ENCODE results near the gene S100A2.

S100A2 gene

DNA sequence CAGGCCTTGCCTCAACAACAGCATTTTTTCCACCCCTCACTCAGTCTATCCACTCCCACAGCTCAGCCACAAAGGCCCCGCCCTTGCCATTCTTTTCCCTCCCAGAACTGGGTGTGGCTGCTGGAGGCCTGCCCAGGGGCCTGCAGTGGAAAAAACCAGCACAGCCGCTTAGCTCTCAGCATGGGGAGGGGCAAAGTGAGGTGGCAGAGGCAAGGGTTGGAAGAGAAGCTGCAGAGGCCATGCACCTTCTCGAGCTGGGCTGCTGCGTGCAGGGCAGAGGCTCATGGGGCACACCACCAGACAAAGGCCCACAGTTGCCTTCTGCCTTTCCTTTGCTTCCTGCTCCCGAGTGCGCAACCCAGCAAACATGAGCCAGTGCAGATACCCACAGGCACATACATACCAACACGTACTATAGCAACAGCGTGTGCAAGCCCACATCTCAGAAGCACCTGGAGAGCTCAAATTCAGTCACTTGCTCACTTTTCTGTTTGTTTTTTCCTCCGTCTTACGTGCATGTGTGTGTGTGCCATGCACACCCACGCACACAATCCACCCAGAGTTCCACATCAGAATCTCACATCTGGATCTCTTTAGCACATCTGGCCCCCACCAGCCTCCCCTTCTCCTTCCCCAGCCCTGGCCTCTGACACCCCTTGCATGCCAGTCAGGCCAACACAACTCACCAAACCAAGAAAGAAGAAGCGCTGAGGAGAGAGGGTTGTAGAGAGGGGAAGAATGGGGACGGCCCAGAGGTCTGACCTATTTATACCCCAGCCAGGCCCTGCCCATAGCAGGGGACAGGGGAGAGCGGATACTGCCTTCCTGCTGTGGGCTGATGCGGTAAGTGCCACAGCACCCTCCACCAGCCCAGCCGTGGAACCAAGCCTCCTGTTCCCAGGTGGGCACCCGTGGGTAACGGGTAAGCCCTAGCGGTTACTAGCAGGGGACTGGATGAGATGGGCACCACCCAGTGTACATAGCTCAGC, 20.3 kb downstream of the S100A2 start, which contains the start of gene S100A4:
S100A4 (minus strand) TSS at position 740 of the 989 bp plus-strand sequence. CDS start 1,012 bp downstream, outside the sequence.
- peak; percentile 91 for DNase-seq (ENCODE audit: low read depth)

DNA sequence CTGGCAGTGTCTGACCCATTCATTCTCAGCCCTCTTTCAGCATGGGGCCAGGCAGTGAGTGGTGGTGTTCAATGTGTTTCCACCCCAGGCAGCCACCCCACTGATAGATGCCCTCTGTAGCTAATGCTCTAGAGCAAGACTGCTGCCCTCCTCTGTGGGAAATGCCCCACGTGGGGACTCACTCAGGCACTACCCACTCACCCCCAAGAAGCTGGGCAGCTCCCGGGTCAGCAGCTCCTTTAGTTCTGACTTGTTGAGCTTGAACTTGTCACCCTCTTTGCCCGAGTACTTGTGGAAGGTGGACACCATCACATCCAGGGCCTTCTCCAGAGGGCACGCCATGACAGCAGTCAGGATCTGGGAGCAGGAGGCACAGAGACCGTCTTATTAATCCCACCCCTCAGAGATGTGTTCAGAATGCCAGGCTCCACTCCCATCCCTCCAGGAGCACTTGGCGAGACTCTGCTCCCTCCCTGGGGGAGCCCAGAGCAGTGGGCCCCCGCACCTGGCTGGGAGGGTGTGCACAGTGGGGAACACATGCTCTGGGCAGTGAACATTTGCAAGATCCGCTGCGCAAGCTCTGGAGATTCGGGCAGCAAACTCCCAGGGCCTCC, 21.1 kb downstream of the S100A2 start:
- DNase-seq (ENCODE audit: low read depth), result no peak

DNA sequence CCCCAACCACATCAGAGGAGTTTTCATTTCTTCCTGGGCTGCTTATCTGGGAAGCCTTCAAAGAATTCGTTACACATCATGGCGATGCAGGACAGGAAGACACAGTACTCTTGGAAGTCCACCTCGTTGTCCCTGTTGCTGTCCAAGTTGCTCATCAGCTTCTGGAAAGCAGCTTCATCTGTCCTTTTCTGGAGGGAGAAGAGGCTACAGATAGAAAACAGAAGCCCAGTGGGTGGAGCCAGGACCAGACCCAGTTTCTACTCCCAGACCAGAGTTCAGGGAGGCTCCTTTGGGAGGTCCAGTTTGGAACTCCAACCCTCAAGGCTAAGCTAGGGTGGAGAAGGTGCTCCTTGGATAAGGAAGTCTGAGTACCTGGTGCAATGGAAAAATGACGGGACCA, 21.9 kb downstream of the S100A2 start:
- no peak for DNase-seq (ENCODE audit: low read depth)

DNA sequence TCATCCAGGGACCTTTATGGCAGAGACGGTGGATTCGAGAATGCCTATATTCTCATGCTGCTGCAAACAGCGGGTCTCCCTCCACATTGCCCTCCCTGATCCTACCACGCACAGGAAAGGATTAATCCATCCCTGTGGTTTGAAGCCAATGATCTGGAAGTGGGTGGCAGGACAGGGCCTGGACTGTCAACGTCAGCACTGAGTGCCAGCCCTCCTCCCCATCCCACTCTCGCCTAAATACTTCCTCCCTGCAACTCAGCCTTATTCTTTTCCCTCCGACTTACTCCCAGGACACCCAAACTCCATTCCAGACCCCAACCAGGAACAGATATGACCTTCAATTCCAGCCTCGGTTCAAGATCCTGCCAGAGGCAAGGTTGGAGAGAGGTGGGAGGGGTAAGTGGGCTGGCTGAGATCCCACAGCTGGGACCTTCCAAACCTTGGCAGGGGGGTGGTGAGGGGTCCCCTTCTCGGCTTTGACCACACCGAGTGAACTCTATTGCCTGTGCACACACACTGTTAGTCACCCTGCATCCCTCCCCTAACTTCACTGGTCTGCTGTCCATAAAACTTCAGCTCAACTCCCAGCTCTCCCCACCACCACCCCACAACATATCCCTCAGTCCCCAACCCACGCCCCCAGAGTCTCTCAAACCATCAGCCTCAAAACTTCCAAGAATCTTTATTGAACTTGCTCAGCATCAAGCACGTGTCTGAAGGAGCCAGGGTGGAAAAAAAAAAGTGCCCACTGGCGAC, 22.5 kb downstream of the S100A2 start:
- no peak for DNase-seq (ENCODE audit: low read depth)

DNA sequence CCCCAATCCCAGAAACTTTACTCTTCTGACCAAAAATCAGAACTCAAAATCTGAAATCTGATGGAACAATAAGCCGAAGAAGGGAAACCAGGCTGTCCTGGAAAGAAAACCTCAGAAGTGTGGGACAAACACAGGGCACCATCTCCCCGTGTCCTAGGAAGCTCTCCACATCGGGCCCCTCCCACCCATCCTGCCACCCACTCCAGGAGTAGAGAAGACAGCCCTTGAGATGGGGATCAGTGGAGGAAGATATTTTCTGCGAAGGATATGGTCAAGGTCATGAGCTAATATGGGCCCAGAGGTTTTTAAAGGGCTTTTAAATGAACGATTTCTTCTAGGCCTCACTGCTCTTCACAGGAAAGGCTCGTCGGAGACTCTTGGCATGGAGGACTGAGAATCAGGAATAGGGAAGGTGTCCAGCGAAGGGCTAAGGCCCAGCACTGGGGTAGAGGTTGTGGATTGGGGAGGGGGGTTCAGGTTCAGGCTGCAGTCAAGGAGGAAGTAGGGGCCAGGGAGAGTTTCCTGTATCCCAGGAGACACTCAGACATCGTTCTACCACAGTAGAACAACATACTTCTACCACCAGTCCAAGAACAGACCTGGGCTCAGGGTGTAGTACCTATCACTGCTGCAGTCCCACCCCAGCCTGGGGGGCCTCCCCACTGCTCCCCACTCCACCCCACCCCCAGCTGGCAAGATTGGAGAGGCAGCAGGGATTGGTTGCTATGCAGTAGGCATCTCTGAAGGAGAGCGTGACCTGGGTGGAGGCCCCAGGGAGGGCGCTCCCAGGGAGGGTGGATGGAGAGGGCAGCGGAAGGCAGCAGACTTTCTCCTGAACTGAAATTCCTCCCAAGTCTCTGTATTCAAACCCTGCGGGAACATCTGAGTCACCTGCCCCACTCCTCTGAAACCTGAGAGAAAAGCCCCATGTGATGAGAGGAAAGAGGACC, 23.7 kb downstream of the S100A2 start:
- no peak for DNase-seq (ENCODE audit: low read depth)

DNA sequence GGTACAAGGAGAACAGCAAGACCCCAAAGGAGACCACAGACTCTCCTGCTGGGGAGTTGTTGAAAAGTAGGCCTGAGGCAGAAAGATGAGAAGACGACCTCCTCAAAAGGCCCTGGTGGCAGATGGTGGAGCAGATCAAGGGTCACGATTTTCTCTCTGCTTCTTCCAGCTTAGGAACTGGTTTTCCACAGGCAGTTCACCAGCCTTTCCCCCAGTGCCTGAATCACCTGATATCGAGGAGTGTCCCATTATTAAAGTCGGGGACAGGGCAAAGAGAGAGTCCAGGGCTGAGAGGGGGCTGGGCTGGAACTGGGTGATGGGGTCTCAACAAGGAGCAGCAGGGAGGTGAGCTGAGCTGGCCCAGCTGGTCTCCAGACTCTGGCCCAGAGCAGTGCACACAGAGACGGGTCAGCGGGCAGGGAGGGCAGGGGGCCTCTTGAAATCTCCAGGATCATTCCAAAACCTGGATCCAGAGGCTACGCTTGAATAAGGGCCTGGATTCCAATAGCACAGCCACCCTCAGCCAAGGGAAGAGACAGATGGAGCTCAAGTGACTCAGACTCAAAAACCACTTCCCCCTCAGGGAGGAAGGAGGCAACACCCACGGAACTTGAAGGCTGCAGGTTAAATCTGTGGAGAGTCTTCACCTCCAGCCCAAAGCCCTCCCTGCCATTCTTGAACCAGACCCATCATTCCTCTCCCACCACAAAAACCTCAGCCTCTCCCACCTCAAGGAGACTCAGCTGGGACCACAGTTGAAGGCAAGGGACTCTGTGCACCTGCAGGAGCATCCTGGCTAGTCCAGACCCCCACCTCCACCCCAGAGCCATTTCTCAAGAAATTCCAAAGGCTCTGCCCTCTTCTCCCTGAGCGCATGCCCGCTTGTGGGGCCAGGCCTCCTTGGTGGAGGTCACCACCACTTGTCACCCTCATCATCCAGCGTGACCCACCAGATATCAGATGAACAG, 25.0 kb downstream of the S100A2 start, which contains the start of gene S100A5:
S100A5 (minus strand) TSS at position 541 of the 968 bp plus-strand sequence. CDS start 743 bp downstream, outside the sequence.
- DNase-seq (ENCODE audit: low read depth), result no peak

DNA sequence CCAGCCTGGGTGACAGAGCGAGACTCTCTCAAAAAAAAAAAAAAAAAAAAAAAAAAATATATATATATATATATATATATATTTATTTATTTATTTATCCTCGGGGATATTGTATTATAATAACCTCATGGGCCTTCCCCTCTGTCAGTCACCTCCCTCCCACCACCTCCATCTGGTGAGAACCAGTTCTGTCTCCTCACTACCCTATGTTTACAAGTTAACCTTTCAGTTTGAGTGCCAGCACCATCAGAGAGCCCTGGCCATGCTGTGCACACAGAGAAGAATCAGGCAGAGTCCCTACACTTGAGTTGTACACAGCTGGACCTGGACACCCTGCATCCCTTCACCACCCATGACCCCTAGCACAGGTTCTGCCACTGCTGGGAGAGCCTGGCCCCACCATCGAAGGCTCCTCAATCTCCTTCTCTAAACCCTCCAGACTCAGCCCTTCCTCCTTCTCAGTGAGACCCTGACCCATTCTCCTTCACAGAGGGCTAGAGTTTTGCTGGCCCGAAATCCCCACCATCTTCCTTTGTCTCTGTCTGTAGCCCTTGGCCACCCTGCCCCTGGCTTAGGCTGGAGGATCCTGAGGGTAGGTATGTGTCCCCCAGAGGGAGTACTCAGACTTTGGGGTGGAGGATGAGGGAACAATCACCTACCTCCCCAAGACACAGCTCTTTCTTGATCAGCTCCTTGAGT, 26.1 kb downstream of the S100A2 start:
- no peak for DNase-seq (ENCODE audit: low read depth)

DNA sequence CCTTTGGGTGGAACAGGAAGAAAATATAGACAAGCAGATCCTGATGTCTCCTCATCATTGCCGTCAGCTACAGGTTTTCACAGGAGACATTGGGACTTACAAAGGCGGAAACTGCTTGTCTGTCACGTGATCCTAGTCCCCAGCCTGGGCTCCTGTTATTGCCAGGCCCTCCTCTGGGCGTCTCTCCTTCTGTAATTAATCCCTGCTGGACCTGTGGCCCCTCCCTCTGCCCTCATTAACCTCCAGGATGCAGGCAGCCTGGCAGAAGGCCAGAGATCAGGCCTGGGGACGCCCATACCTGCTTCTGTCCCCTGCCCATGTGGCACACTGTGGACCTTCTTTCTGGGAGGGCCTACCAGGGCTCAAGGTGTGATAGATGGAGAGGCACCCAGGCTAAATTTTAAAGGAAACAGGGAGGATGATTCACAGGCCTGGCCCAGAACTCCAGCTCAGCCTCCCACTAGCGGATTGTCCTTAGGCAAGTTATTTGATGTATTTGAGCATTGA, 27.3 kb downstream of the S100A2 start:
- DNase-seq (ENCODE audit: low read depth), result no peak

DNA sequence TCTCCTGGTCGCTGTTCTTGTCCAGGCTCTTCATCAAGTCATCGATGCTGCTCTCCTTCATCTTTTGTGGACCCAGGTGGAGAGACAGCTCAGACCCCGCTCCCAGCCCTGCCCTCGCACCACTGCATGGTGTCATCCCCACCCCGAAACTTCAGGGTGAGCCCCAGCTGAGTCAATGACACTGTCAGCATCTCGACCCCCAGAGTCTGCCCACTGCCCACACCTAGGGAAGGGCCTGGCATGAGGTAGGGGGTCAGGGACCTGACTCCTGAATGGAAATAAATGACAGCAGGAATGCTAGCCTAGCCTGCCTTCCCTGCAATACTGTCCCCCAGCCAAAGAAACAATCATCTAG, 28.3 kb downstream of the S100A2 start:
- no peak for DNase-seq (ENCODE audit: low read depth)

DNA sequence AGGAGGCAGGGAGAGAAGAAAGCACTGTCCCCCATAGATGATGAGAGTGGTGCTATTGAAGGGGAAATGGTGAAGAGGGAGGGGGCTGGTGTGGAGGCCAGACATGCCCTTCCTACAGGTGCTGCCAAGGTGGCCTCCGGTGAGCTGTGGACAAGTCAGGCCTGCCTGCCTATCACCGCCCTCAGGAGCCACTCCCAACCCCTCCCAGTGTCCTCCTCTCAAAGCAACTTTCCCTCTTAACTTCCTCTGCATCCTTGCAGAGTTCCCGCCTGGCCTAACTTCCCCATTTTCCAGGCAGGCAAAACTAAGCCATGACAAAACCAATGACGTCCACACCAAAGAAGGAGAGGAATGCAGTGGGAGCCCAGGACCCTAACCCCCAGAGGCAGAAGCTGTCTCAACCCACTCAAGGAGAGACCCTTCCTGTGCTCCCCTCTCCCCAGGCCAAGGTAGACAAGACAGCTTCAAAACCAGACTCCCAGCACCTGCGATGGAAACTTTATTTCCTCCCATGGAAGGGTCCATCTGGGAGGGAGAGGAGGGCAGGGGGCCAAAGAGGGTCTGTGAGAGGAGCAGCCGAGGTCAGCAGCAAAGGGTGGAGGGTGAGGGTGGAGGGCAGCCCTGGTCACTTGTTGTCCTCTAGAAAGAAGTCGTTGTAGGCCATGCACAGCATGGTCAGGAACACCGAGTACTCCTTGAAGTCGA, 28.8 kb downstream of the S100A2 start:
- DNase-seq (ENCODE audit: low read depth), result no peak

DNA sequence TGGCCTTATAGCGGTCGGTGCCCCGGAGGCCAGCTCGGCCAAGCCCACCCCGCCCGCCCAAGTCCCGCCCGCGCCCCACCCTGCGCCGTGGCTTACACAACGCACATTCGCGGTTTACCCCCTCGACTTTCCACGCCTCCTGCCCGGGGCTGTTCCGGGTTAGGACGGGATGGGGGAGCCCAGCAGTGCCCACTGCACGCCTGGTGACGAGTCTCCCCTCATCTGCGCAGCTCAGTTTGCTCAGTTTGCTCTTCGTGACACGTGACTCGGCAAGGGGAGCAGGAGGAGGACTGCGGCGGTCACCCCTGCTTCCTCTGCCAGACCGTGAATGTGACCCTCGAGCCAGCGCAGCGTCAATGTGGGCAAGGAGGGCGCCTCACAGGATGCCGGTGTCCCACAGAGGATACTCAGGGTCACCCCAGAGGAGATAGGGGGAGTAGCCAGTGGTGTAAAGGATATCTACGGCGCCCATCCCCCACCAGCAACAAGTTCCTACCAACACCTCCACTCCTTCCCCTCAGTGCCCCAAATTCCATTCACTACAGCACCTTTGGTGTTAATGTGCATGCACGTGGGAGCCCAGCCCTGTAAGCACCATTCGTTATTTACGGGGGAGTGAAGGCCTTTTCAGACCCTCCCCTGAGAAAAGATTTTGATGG, 29.5 kb downstream of the S100A2 start:
- peak; percentile 89 for DNase-seq (ENCODE audit: low read depth)

DNA sequence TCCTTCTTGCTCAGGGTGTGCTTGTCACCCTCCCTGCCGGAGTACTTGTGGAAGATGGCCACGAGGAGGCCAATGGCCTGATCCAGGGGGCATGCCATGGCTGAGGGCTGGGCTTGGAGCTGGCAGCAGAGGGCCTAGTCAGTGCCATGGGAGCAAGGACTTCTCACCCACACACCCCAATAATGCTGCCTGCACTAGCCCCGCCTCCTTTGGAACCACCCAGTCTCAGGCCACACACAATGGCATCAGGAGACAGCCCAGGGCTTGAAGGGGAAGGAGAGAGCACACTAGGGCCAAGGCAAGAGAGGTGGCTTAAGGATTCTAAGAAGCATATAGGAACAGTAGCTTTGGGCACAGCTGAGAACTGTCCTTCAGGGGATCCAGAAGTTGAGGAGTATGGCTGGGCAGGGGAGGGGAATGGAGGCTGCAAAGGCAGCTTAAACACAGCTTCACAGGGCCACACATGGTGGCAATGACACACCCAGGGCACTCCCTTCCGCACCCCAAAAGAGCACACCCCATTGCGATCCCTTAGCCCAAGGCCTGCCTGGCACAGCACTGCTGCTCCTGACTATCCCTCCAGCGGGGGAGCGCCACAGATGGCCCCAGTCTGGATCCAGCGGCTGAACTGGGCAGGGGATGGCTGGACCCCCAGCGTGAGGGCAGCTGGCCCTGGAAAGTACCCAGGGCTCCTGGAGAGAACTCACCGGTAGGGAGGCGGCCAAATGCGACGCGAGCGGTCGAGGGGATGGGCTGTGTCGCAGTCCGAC, 30.2 kb downstream of the S100A2 start, which contains the start of gene S100A6:
S100A6 (minus strand) TSS at position 750 of the 770 bp plus-strand sequence; CDS start at position 98, 652 bp downstream.
- no peak for DNase-seq (ENCODE audit: low read depth)

DNA sequence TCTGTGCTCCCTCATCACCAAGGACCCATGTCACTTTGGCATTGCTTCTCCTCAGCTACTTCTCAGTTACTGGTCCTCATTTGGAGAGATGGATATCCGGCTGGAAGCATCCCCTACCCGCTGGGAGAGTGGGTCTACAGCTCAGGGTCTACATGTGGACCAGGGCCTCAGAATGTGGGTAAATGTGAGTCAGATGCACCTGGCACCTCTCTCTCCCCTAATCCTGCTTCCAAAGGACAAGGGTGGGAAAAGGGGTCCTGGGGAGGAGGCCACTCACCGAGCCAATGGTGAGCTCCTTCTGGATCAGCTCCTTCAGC, 30.8 kb downstream of the S100A2 start:
- no peak for DNase-seq (ENCODE audit: low read depth)

DNA sequence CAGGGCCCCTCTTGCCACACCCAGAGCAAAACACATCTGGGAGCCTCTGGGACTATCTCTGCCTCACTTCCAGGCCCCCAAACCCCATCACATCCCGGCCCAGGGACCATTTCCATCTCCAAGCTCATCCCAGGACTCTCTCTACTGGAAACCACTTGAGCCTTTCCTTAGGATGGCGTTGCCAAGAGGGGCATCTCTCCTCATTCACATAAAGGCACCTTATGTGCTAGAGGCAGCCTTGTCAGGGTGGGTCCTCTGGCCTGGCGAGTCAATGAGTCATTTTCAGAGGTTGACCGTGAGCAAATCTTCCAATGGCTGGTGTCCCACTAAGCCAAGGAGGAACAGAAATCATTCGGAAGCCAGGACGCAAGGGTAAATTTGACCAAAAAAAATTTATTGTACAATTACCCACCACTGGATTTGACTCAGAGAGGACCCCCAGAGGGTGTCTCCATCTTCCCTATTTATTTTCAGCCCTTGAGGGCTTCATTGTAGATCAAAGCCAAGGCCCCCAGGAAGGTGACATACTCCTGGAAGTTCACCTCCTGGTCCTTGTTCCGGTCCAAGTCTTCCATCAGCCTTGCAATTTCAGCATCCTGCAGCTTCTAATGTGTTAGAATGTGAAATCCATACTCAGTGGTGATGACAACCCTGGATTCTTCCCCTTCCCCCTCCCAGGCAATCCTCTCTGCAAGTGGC, 31.3 kb downstream of the S100A2 start:
- DNase-seq (ENCODE audit: low read depth), result no peak

DNA sequence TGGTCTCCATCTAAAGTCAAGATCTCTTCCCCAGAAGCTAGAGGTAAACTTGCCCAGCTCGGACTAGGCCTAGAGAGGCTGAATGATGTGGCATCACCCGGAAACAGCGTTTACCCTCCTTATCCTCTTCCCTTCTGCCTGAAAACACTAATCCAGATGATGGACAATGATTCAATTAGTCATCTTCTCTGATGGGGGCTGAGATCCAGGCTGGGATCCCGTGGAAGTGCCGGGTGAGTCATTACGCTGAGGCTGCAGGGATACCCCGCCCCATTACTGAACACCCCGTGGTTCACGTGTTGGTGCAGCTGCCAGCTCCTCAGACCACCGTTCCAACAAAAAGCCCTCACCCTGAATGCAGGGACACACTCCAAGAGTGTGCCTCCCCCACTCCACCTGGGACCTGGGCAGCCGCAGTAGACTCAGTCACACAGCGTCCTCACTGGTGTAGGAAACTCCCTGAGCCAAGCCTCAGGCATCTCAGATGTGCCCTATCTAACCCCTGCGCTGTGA, 31.9 kb downstream of the S100A2 start:
- DNase-seq (ENCODE audit: low read depth), result peak; percentile 91
